ENCODE measurements around the gene KDM8.

Gene KDM8

DNA sequence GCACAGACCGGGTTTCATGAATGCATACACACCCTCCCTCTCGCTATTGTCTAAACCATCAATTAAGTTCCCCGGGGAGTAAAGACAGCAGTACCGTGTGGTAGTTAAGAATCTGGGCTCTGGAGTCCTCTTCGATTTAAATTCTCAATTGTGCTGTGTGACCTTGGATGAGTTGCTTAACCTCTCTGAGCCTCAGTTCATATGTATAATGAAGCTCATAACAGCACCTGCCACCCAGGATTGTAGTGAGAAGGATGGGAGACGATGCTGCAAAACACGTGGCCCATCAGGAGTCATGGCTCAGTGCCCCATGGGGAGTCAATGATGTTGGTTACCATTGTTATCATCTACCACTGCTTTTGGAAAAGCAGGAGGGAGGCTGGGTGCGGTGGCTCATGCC lies 34.5 kb upstream of the KDM8 start:
- DNase-seq (ENCODE audit: low read depth) = no peak
- no peak overlapping the region for H3K4me3 ChIP-seq (ENCODE audit: low read length)
- TF ChIP-seq, protein P1, sequence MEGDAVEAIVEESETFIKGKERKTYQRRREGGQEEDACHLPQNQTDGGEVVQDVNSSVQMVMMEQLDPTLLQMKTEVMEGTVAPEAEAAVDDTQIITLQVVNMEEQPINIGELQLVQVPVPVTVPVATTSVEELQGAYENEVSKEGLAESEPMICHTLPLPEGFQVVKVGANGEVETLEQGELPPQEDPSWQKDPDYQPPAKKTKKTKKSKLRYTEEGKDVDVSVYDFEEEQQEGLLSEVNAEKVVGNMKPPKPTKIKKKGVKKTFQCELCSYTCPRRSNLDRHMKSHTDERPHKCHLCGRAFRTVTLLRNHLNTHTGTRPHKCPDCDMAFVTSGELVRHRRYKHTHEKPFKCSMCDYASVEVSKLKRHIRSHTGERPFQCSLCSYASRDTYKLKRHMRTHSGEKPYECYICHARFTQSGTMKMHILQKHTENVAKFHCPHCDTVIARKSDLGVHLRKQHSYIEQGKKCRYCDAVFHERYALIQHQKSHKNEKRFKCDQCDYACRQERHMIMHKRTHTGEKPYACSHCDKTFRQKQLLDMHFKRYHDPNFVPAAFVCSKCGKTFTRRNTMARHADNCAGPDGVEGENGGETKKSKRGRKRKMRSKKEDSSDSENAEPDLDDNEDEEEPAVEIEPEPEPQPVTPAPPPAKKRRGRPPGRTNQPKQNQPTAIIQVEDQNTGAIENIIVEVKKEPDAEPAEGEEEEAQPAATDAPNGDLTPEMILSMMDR (IDR thresholded peaks at IDR 0.05; ENCODE audit: insufficient read depth, low read depth, low read length, missing control alignments) = no peak

DNA sequence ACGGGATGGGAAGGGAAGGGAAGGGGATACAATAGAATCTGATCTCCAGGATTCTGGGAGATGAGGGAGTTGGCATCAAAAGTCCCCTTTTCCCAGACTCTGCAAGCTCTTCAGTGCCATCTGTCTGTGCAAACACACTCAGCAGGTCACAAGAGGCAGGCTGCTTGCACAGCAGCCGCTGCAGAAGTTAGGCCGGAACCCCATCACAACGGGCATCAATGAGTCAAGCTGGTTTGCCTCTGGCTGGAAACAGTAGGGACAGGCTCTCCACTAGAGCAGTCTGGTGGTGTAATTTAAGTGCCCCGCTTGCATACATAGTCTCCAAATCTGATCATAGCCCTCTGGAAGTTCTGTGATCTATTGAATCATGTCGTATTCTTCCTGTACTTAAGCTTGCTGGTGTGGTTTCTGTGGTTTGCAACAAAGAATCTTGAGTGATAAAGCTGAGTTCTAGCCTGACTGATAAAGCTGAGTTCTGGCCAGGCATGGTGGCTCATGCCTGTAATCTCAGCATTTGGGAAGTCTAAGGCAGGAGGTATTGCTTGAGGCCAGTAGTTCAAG lies 33.7 kb upstream of the KDM8 start:
- DNase-seq (ENCODE audit: low read depth) = peak; percentile 81
- TF ChIP-seq, protein P1 (IDR thresholded peaks at IDR 0.05; ENCODE audit: insufficient read depth, low read depth, low read length, missing control alignments) = peak; percentile 33
- H3K4me3 ChIP-seq (ENCODE audit: low read length) = no peak overlapping the region

DNA sequence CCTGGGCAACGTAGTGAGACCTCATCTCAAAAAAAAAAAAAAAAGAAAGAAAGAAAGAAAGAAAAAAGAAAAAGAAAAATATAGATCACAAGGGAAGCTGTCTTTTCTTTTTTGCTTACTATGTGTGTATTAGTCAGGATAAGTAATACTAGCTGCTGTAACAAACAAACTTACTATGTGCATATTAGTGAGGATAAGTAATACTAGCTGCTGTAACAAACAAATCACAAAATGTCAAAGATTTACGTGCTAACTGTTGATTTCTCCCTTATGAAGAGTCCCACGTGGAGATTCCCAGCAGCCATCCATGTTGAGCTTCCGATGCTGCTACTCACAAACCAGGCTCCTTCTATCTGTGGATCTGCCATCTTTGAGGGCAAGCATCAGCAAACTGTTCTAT lies 31.7 kb upstream of the KDM8 start:
- TF ChIP-seq, protein P1 (IDR thresholded peaks at IDR 0.05; ENCODE audit: insufficient read depth, low read depth, low read length, missing control alignments) = no peak
- DNase-seq (ENCODE audit: low read depth) = no peak
- H3K4me3 ChIP-seq (ENCODE audit: low read length) = no peak overlapping the region

DNA sequence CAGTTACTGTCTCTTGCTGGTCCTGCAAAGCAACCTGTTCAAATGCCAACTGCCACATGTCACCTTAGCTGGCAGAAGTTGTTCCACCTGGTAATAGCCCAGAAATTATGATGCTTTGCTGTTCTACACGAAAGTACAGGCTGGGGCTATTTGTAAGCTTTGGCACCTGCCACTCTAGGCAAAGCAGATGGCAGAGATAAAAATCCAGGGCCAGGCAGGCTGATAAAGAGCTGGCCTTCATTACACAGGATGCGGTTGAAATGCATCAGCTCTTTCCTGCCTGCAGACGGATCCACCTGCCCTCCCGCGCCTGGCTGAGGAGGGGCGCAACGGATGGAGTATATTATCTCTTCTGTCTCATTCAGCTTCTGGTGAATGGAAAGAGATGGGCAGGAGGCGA lies 29.3 kb upstream of the KDM8 start:
- TF ChIP-seq, protein P1 (IDR thresholded peaks at IDR 0.05; ENCODE audit: insufficient read depth, low read depth, low read length, missing control alignments) = no peak
- DNase-seq (ENCODE audit: low read depth) = no peak
- no peak overlapping the region for H3K4me3 ChIP-seq (ENCODE audit: low read length)

DNA sequence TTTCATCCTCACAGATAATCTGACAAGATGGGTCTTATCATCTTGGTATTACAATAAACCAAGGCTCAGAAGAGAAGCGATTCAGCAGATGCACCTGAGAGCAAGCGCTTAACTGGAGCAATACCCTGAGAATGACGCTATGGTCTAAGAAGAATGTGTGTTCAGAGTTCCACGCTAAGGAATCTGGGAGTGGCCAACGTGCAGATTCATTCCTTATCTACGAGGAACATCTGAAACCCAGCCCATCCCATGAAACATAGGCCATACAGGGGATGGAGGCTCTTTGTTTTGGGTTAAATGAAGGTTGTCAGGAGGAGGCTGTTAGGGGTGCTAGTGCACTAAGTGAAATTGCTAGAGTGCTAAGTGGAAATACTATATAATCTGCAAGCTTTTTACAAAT lies 28.5 kb upstream of the KDM8 start:
- TF ChIP-seq, protein P1 (IDR thresholded peaks at IDR 0.05; ENCODE audit: insufficient read depth, low read depth, low read length, missing control alignments) = no peak
- no peak overlapping the region for H3K4me3 ChIP-seq (ENCODE audit: low read length)
- peak; percentile 83 for DNase-seq (ENCODE audit: low read depth)

DNA sequence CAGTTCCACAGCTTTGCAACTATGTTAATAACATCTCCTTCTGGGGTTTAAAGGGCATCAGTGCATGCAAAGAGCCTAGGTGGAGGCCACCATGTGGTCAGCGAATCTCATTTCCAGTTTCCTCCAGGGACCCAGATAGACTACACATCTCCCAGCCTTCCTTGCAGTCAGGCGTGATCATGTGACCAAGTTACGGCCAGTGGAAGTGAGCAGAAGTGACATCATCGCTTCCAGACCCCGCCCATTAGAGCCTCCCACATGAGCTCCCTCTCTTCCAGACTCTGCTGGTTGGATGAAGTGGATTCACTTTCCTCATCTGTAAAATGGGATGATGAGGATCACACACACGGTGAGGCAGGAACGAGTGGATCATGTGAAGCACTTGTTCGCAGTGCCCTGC lies 27.4 kb upstream of the KDM8 start:
- TF ChIP-seq, protein P1 (IDR thresholded peaks at IDR 0.05; ENCODE audit: insufficient read depth, low read depth, low read length, missing control alignments) = no peak

DNA sequence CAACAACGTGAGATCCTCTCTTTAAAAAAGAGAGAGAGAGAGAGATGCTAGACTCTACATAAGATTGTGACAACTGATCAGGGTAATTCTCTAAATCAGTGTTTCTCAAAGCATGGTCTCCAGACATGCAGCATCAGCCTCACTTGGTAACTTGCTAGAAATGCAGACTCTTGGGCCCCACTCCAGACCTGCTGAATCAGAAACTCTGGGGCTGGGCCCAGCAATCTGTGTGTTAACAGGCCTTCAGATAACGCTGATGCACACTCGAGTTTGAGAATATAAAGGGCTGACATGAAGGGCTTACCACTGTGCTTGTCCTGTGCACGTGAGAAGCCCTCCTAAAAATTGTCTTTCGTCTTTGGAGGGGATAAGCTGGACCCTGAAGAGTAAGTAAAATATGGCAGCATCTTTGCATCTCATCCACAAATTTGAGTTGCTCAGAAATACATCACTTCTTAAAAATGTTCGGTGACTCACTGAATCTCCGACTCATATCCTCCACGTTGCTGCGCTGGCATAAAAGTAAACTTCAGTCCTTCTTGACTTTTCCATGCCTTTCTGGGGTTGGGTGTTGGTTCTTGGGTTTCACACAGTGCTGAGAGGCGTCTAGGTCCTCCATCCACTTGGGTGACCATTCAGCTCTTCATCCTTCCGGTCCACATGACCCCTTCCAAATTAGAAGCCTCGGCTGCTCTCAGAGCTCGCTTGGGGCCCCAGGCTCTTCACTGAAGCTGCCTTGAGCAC lies 26.1 kb upstream of the KDM8 start:
- no peak overlapping the region for H3K4me3 ChIP-seq (ENCODE audit: low read length)
- TF ChIP-seq, protein P1 (IDR thresholded peaks at IDR 0.05; ENCODE audit: insufficient read depth, low read depth, low read length, missing control alignments) = no peak
- DNase-seq (ENCODE audit: low read depth) = peak; percentile 81

More for the DNA sequence above, 27.4 kb upstream of the KDM8 start:
- no peak overlapping the region for H3K4me3 ChIP-seq (ENCODE audit: low read length)
- no peak for DNase-seq (ENCODE audit: low read depth)
